CD8-positive, alpha-beta T cell (primary cell): Measurements from ENCODE around the gene POPDC2. TPM values are rescaled to one million over a fixed set of nuclear protein-coding genes. Genes with fewer than 3 reads are reported as not detected.

Experiments used
- total RNA-seq, 46 experiments: library from RNA in 2 of 46; stranded (reverse) in 2 of 46; gene quantifications; one replicate each; pipeline ENCODE4 v1.2.3 and lab custom pipeline; 2021 to 2026

Gene POPDC2
- total RNA-seq, 2 experiments from 2014 or later: 1.0 to 2.1 TPM

Other genes starting within 250 kb of the POPDC2 start
- gene TMEM39A, start 197.0 kb downstream of the POPDC2 start, total RNA-seq: 10 to 100 TPM; 67.8 to 68.0 TPM
- 10 to 100 TPM; 21.3 to 25.9 TPM for gene POGLUT1, start 191.6 kb downstream of the POPDC2 start, total RNA-seq
- gene TIMMDC1, start 162.0 kb downstream of the POPDC2 start, total RNA-seq: 10 to 100 TPM; 12.1 to 16.8 TPM
- gene CD80, start 101.0 kb downstream of the POPDC2 start, total RNA-seq: under 1 TPM; 0.58 to 0.71 TPM
- under 1 TPM; 0.42 to 0.52 TPM for gene ADPRH, start 81.1 kb downstream of the POPDC2 start, total RNA-seq
- not detected for gene PLA1A, start 62.7 kb downstream of the POPDC2 start, total RNA-seq
- 10 to 100 TPM; 22.4 to 23.2 TPM for gene COX17, start 16.8 kb upstream of the POPDC2 start, total RNA-seq
- gene CFAP91, start 42.4 kb upstream of the POPDC2 start, total RNA-seq: not detected
- under 1 TPM in 1 of 2 experiments, not detected in 1; 0.19 TPM for gene NR1I2, start 121.5 kb upstream of the POPDC2 start, total RNA-seq